Mucosa of rectum (tissue), 2 donors: ENCODE results near the gene IDUA.

Source experiments
- H3K27ac ChIP-seq, 2 donors: one replicate each; pipeline ENCODE4 v1.7.0; 2013; ENCODE audit warnings: inconsistent platforms in 2 of 2, low read depth in 2 of 2, low read length in 2 of 2
- H3K27me3 ChIP-seq, 2 donors: one replicate each; pipeline ENCODE4 v1.7.0; 2013; ENCODE audit warnings: low read length in 2 of 2; ENCODE audit not compliant: control insufficient read depth in 2 of 2, insufficient read depth in 2 of 2
- H3K36me3 ChIP-seq, 2 donors: one replicate each; pipeline ENCODE4 v1.7.0; 2013; ENCODE audit warnings: low read length in 2 of 2; ENCODE audit not compliant: control insufficient read depth in 2 of 2, insufficient read depth in 2 of 2
- H3K4me1 ChIP-seq, 2 donors: one replicate each; pipeline ENCODE4 v1.7.0; 2013; ENCODE audit warnings: low read length in 2 of 2, mild to moderate bottlenecking in 1 of 2; ENCODE audit not compliant: control insufficient read depth in 2 of 2, insufficient read depth in 2 of 2
- H3K4me3 ChIP-seq, 2 donors: one replicate each; pipeline ENCODE4 v1.7.0; 2013; ENCODE audit warnings: low read length in 2 of 2
- H3K9ac ChIP-seq, 2 donors: one replicate each; pipeline ENCODE4 v1.7.0; 2013; ENCODE audit warnings: low read length in 2 of 2, low read depth in 1 of 2, mild to moderate bottlenecking in 1 of 2
- H3K9me3 ChIP-seq, 2 donors: one replicate each; pipeline ENCODE4 v1.7.0; 2013; ENCODE audit warnings: low read length in 2 of 2; ENCODE audit not compliant: control insufficient read depth in 2 of 2
- donor health status: healthy.
- donor health status: Normal muscosa, but diverticular disease.

IDUA gene

DNA sequence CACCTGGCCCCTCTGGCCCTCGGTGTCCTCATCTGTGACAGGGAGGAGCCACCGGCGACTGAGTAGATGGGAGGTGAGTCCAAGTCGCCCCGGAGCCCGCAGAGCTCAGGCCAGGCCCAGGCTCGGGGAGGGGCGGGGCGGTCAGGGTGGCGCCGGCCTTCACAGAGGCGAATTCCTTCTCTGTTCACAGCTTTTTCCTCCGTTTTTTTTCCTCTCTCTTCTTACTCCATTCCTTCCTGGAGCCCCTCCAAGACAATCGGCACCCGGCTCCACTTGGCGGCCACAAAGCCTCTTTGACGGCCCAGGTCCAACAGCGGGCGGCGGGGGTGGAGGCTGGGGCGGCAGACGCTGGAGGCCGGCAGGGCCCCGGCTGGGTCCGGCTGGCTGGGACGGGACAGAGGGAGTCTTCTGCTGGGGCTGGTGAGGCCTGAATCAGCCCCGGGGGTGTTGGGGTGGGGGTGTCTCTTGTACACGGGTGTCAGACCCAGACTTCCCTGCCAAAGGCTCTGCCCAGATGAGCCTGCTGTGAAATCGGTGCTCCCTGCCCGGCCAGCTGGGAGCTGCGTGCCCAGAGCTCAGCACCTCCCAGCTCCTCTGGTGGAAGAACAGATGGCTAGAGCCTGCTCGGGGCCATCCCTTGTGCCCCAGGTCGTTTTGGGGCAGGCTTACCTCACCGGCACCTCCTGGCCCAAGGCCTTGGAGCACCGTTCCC lies 47.2 kb downstream of the IDUA start:
- Histone ChIP-seq H3K9ac (no peak overlapping the region), H3K36me3 (no peaks in the 10 kb centered on the region), H3K4me1 (peaks cover 0 to 5% of the 10 kb centered on the region in 2 donors), H3K9me3 (no peaks in the 10 kb centered on the region), H3K27ac (no peak overlapping the region), H3K4me3 (no peak overlapping the region), H3K27me3 (peaks cover 6 to 12% of the 10 kb centered on the region in 2 donors)

GRCh38 chr4:1035510-1035909 lies 48.7 kb downstream of the IDUA start:
- H3K27me3 ChIP-seq = peaks cover 4 to 8% of the 10 kb centered on the region in 2 donors
- no peak overlapping the region for H3K4me3 ChIP-seq
- H3K27ac ChIP-seq = no peak overlapping the region
- no peaks in the 10 kb centered on the region for H3K36me3 ChIP-seq
- no peaks in the 10 kb centered on the region for H3K9me3 ChIP-seq
- H3K9ac ChIP-seq = no peak overlapping the region
- peaks cover 5 to 10% of the 10 kb centered on the region in 2 donors for H3K4me1 ChIP-seq

DNA sequence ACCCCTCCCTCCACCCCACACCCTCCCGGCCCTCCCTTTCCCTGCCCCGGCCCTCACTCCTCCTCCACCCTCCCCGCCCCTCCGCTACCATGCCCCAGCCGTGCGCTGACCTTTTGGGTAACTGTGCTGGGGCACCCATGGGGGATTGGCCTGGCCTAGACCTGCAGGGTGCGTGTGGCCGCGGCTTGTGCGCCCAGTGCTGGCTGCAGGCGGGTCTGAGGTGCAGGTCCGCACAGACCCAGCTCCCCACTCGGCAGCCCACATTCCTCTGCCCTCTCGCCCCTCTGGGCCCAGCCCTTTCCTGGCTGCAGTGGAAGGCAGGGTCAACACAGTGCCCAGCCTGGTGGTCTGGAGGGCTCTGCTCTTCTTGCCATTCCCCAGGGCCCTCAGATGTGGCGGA lies 49.3 kb downstream of the IDUA start:
- Histone ChIP-seq H3K9ac (no peak overlapping the region), H3K4me3 (no peak overlapping the region), H3K9me3 (no peaks in the 10 kb centered on the region), H3K27me3 (peaks cover 4 to 8% of the 10 kb centered on the region in 2 donors), H3K4me1 (peaks cover 5 to 11% of the 10 kb centered on the region in 2 donors), H3K27ac (no peak overlapping the region), H3K36me3 (no peaks in the 10 kb centered on the region)

DNA sequence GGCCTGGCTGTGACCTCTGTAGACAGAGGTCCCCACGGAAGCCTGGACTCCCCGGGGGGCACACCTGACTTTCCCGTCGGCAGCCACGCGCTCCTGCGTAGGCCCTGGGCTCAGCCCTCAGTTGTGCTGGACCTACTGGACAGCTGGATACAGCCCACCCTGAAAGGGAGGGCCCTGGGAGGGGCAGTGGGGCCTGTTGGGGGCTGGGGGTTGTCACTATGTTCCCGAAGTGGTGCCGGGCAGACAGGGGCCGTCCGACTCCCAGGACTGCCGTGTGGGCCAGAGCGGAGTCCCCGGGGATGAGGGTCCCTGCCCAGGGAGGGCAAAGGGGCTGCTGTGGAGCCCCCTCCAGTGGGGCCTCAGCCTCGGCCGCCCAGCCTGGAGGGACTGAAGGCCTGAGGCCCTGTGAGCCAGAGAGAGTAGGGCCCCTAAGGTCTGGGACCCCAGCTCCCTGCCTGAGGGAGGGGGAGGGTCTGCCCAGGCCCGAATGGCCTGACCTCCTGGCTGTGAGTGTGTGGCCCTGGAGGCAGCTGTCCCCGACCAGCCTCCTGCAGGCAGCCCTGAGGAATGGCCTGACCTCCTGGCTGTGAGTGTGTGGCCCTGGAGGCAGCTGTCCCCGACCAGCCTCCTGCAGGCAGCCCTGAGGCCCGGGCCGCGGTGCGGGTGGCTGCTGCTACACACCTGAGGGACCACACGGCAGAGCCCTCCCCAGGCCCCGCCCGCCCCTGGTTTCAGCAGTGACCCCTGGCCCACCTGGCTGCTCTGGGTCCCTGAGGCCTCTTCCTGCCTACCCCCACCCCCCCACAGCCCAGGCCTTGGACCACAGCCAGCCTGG lies 50.3 kb downstream of the IDUA start:
- Histone ChIP-seq H3K4me3 (no peak overlapping the region), H3K4me1 (peaks cover 7 to 18% of the 10 kb centered on the region in 2 donors), H3K27me3 (peaks cover 0 to 8% of the 10 kb centered on the region in 2 donors), H3K27ac (no peak overlapping the region), H3K36me3 (no peaks in the 10 kb centered on the region), H3K9me3 (no peaks in the 10 kb centered on the region), H3K9ac (no peak overlapping the region)

- Histone ChIP-seq H3K27me3 (peaks cover 0 to 8% of the 10 kb centered on the region in 2 donors), H3K4me3 (no peak overlapping the region), H3K9ac (no peak overlapping the region), H3K9me3 (no peaks in the 10 kb centered on the region), H3K36me3 (no peaks in the 10 kb centered on the region), H3K27ac (no peak overlapping the region), H3K4me1 (peaks cover 10 to 14% of the 10 kb centered on the region in 2 donors)
Measured at GRCh38 chr4:1038948-1039492, 52.2 kb downstream of the IDUA start.

DNA sequence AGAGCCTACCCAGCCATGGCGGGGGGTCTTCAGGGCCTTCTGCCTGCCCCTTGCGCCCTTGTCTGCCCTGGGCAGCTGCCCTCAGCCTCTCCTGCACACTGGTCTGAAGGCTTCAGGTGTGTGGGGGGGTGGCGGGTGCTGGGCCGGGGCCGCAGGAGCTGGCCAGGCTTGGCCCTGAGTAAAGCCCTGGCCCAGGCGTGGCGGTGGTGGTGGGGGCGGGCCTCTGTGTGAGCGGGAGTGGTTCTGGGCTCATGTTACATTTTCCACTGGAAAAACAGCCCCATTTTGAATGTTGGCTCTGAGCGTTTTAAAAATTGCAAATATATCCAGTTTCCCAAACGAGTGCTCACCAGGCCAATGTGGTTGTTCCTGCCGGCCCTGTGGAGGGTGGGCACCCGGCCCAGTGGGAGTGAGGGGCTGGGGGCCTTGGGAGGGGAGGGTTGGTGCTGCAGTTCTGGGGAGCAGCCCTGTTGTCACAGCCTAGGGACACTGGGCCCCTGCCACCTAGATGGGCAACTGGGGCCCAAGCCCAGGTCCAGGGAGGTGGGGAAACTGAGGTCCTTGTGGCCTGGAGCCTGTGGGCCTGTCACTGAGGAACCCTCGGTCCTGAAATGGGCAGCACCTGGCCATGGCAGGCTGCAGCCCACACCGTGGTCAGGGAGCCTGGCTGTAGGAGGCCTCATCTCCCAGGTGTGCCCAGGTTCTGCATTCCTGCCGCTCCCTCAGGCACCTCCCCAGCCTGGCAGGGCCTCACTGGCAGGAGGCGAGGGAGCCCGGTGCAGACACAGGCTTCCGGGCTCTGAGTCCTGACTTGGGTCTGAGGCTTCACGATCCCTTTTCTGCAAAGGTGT lies 52.9 kb downstream of the IDUA start:
- H3K27me3 ChIP-seq = peaks cover 0 to 15% of the 10 kb centered on the region in 2 donors
- H3K4me3 ChIP-seq = no peak overlapping the region
- H3K36me3 ChIP-seq = no peaks in the 10 kb centered on the region
- peaks cover 10 to 18% of the 10 kb centered on the region in 2 donors for H3K4me1 ChIP-seq
- no peaks in the 10 kb centered on the region for H3K9me3 ChIP-seq
- no peak overlapping the region for H3K9ac ChIP-seq
- no peak overlapping the region for H3K27ac ChIP-seq

DNA sequence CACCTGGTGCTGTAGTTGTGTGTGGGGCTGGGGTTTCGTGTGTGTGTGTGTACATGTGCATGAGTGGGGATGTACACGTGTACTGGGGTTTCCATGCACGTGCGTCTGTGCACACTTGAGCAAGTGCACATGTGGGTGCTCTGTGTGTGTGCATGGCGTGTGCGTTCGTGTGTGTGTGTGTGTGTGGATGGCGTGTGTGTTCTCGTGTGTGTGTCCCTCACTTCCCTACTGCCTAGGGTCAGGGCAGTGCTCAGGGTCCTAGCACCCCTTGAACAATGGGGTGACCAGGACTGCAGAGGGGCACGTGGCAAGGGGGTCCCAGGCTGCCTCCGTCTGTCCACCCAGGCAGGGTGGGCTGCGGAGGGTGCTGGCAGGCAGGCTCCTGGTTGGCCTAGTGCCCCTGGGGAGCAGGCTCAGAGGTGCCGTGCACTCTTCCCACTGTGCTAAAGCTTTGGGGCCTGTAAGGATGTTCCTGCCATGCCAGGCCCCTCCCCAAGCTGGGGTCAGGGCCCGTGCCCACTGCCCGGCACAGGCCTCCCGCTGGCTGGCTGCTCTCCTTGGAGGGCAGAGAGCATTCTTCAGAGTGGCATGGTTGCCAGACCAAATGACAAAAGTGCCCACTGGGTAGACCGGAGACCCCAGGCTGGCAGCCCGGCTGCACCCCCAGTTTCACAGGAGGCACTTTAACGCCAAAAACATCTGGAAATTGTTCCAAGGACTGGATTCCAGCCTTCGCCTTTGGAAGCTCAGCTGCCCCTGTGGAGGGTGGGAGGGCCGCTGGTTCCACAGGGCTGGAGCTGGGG lies 53.7 kb downstream of the IDUA start:
- no peak overlapping the region for H3K4me3 ChIP-seq
- H3K36me3 ChIP-seq = no peaks in the 10 kb centered on the region
- peaks cover 10 to 26% of the 10 kb centered on the region in 2 donors for H3K4me1 ChIP-seq
- no peak overlapping the region for H3K27ac ChIP-seq
- H3K9ac ChIP-seq = no peak overlapping the region
- peaks cover 7 to 23% of the 10 kb centered on the region in 2 donors for H3K27me3 ChIP-seq
- H3K9me3 ChIP-seq = no peaks in the 10 kb centered on the region

GRCh38 chr4:1041147-1041935 lies 54.5 kb downstream of the IDUA start:
- no peaks in the 10 kb centered on the region for H3K36me3 ChIP-seq
- no peak overlapping the region for H3K4me3 ChIP-seq
- no peak overlapping the region for H3K27ac ChIP-seq
- no peak overlapping the region for H3K9ac ChIP-seq
- H3K27me3 ChIP-seq = peaks cover 9 to 25% of the 10 kb centered on the region in 2 donors
- peaks cover 10 to 28% of the 10 kb centered on the region in 2 donors for H3K4me1 ChIP-seq
- H3K9me3 ChIP-seq = no peaks in the 10 kb centered on the region

- Histone ChIP-seq H3K4me3 (no peak overlapping the region), H3K27ac (no peak overlapping the region), H3K27me3 (peaks cover 9 to 25% of the 10 kb centered on the region in 2 donors), H3K4me1 (peaks cover 13 to 30% of the 10 kb centered on the region in 2 donors), H3K36me3 (no peaks in the 10 kb centered on the region), H3K9ac (no peak overlapping the region), H3K9me3 (no peaks in the 10 kb centered on the region)
Measured at GRCh38 chr4:1041936-1042330, 55.1 kb downstream of the IDUA start.
